NCI-H146 treated with DMSO at 0.1 percent for 48 hours (cell line): Measurements from ENCODE around the gene NTNG2.

ENCODE experiments used
- DNase-seq: peaks from one replicate; lab custom pipeline; 2025; ENCODE audit not compliant: unreplicated experiment; lab: John Stamatoyannopoulos, UW

Gene NTNG2

GRCh38 chr9:132146575-132146974 lies 15.3 kb upstream of the NTNG2 start:
- no peak for DNase-seq

DNA sequence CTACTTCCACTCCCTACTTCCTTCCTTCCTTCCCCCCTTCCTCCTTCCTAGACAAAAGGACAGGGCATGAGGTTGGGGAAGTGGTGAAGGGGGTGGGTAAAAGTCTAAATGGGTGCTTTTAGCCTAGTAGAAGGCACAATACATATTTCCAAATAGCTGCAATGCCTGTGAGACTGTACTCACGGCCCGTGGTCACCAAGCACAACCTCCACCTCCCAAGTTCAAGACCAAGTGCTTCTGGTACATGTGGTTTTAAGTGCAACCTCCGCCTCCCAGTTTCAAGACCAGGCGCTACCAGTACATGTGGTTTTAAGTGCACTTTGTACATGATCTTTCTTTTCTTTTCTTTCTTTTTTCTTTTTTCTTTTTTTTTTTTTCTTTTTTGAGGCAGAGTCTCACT lies 14.5 kb upstream of the NTNG2 start:
- DNase-seq: no peak

- no peak for DNase-seq
These were observed 14.0 kb upstream of the NTNG2 start for GRCh38 chr9:132147839-132148238.

- no peak for DNase-seq
These were observed 11.6 kb upstream of the NTNG2 start for GRCh38 chr9:132150256-132150655.

- no peak for DNase-seq
These were observed 10.7 kb upstream of the NTNG2 start for GRCh38 chr9:132151118-132151517.

- DNase-seq: no peak
These were observed 9.6 kb upstream of the NTNG2 start for GRCh38 chr9:132152231-132152630.

DNA sequence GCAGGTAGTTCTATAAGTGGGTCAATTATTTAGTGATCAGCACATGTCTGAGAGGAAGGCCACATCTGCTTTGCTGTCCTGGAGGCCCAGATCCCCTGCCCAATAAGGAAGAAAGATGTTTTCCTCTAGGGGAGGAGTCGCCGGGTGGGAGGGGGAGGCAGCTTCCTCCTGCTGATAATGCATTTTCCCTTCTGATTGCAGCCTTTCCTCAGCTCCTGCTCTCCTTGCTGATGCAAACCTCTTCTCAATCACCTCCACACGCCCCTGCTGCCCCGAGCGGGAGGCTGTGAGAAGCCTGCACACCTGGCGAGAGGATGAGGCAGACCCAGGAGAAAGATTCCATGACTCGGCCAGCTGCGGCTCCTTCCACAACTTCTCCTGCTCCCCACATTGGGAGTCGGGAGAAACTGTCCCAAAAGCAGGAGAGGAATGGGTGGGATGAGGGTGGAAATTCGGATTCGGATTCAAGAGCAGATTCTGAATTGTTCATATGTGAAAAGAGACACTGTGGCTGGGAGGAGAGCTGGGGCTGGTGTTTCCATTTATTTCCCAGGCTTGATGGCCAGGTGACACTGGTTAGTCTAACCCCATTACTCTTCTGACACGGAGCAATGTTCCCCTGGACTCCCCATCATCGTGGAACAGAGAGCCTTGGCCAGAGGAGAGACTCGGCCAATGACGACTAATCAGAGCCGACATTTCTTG lies 6.8 kb upstream of the NTNG2 start:
- no peak for DNase-seq

- DNase-seq: no peak
These were observed 6.3 kb upstream of the NTNG2 start for GRCh38 chr9:132155568-132155895.

GRCh38 chr9:132156262-132156661 lies 5.6 kb upstream of the NTNG2 start:
- no peak for DNase-seq

- no peak for DNase-seq
These were observed 4.3 kb upstream of the NTNG2 start for GRCh38 chr9:132157347-132158116.

GRCh38 chr9:132160802-132161742 lies 786 bp upstream of the NTNG2 start:
- no peak for DNase-seq

DNA sequence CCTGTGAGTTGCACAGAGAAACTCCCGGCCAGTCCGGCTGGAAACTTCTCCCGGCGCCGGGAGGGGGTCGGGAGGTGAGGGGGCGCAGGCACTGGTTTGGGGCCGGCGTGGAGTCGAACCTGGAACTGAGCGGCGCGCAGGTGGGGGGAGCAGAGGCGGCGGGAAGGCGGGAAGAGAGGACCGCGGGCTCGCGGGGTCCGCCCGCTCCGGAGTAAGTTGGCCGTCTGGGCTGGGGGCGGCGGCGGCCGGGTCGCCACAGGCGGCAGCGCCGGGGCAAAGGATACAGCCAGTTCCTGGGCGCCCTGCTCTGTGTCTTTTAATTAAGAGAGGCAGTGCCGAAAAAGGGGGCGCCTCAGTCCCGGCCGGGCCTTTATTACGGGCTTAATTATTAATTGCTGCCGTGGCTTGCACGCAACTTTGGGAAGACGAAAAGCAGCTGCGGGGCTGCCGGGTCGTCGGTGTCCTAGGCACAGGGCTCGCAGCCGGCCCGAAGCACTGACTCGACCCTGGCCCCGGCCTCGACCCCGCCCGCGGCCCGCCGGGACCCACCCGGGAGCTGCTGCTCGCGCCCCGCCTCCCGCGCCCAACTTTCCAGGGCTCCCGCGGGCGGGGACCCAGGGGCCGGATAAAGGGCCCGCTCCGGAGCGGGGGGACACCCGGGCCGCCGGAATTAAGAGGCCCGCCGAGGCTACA lies 1.1 kb downstream of the NTNG2 start:
- DNase-seq: no peak

DNA sequence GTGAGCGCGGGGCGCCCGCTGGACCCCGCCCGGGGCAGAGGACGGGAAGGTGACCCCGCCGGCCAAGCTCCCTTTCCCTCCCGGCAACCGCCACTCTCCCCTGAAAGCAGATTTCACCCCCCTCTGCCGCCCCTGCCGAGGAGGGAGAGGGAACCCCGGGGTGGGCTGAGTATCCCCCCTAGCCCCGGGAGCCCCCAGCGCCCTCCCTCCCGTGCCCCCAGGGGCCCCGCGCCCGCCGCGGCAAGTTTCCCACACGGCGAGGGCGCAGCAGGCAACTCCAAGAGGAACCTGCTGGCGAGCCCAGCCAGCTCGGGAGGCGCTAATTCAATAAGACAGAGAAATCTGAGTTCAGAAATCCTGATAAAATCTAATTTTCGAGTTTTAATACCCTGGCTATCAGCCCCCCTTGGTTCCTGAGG lies 1.6 kb downstream of the NTNG2 start:
- no peak for DNase-seq

- no peak for DNase-seq
These were observed 2.2 kb downstream of the NTNG2 start for GRCh38 chr9:132163876-132164603.

GRCh38 chr9:132164604-132165362 lies 2.9 kb downstream of the NTNG2 start:
- no peak for DNase-seq

- DNase-seq: no peak
These were observed 4.7 kb downstream of the NTNG2 start for GRCh38 chr9:132166599-132166998.

GRCh38 chr9:132167192-132167591 lies 5.3 kb downstream of the NTNG2 start:
- DNase-seq: no peak

DNA sequence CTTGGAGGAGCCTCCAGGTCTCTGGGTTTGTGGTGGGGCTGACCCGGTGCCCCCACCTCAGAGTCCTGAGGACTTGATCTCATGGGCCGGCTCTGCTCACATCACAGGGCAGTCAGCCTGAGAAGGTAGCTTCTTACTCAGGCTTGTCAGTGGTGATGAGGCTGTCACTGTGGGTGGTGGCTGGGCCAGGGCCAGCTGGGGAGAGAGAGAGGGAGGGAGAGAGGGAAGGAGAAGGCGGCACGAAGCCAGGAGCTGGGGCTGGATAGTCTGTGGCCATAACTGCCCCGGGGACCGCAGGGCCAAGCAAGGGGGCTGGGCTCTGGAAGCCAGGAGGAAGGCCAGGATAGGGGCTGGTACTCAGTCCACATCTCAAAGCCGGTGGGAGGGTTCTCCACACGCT lies 6.5 kb downstream of the NTNG2 start:
- no peak for DNase-seq

GRCh38 chr9:132168851-132169250 lies 7.0 kb downstream of the NTNG2 start:
- DNase-seq: no peak
